C4-2B (cell line): ENCODE results near the gene ZNF786.
"Not testable (repeated sequence)": the region's sequence is repeated elsewhere in the genome, so short reads cannot be mapped to it uniquely, and the experiment has no call there.

ENCODE experiments used
- CTCF ChIP-seq: fragments of 450-650 bp; conservative IDR thresholded peaks from 2 replicates; pipeline ENCODE4 v1.5.1; 2017; ENCODE audit warnings: mild to moderate bottlenecking
- ZFX ChIP-seq: fragments of 450-650 bp; IDR thresholded peaks from 2 replicates; pipeline ENCODE4 v1.6.1; 2017

- not testable (repeated sequence) for TF ChIP-seq CTCF, ZFX
Observed at GRCh38 chr7:149062217-149062899, 28.2 kb downstream of the ZNF786 start.
